Measurements from ENCODE around the gene TAF7.
"Not testable (repeated sequence)": the region's sequence is repeated elsewhere in the genome, so short reads cannot be mapped to it uniquely, and the experiment has no call there.

TAF7 gene

GRCh38 chr5:141338538-141339306, 18.1 kb upstream of the TAF7 start, which contains the start of gene PCDHGA2:
PCDHGA2 (plus strand) TSS chr5:141338760.
- no peak for DNase-seq

DNA sequence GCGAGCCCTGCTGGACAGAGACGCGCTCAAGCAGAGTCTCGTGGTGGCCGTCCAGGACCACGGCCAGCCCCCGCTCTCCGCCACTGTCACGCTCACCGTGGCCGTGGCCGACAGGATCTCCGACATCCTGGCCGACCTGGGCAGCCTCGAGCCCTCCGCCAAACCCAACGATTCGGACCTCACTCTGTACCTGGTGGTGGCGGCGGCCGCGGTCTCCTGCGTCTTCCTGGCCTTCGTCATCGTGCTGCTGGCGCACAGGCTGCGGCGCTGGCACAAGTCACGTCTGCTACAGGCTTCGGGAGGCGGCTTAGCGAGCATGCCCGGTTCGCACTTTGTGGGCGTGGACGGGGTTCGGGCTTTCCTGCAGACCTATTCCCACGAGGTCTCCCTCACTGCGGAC, 12.0 kb upstream of the TAF7 start:
- DNase-seq, result not testable (repeated sequence)

- no peak for DNase-seq
Measured at GRCh38 chr5:141330299-141331080, 9.9 kb upstream of the TAF7 start, which contains the start of gene PCDHGA1. PCDHGA1 (plus strand) TSS chr5:141330514.

DNA sequence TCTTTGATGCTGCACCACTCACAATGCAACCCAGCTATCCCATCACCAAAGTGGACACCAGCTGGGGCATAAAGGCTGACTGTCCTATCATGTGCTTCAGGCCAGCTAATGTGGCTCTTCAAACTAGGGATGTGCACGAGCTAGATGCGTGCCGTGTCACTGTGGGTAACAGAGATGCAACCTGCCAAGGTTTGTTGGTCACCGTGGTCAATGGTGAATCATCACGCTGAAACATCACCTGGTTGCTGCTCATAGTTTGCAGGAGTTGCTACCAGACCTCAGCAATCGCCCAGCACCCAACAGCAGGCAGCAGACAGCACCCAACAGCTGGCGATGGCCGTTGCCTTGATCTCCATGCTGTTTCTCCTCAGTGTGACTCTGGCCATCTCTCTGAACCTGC, 7.6 kb upstream of the TAF7 start:
- no peak for DNase-seq

- DNase-seq, result peak; percentile 81
Measured at GRCh38 chr5:141326088-141326854, 5.7 kb upstream of the TAF7 start.

DNA sequence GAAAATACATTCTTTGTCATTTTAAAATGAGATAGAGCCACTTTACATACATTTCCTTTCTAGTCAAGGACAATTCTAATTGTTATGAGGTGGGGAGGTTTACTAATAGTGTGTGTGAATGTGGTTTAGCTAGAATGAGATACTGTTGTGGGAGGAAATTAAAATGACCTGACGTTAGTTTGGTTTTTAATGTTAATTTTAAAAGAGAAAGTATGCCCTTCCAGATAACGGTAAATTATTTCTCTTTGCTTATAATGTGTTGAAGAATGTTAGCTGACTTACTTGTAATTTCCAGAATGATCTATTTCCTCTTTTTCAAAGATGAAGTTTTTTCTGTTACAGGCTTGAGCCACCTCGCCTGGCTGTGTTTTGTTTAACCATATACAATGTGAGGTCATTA, 1.7 kb upstream of the TAF7 start:
- no peak for DNase-seq

- DNase-seq, result no peak
Measured at GRCh38 chr5:141319699-141320098, 885 bp downstream of the TAF7 start.

GRCh38 chr5:141319202-141319601, 1.4 kb downstream of the TAF7 start:
- DNase-seq, result no peak

GRCh38 chr5:141316963-141317362, 3.6 kb downstream of the TAF7 start:
- DNase-seq, result not testable (repeated sequence)

DNA sequence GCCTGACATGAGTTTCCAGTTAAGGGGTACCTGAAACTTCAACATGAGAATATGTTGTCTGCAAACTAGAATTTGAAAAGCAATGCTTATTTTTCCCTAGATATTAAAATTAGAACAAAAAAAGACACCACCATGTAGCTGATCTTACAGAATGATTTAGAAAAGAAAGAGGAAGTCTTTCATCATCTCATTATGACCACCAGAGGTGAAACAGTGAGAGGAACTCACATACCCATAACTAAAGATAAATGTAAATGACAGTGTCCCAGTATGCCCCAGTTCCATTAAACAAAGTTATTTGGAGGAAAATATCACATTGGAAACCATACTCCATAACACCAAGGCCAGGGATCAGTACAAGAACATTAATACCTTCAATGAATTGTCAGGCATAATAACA, 6.9 kb downstream of the TAF7 start:
- DNase-seq, result no peak

- DNase-seq, result no peak
Measured at GRCh38 chr5:141306630-141307029, 14.0 kb downstream of the TAF7 start.

DNA sequence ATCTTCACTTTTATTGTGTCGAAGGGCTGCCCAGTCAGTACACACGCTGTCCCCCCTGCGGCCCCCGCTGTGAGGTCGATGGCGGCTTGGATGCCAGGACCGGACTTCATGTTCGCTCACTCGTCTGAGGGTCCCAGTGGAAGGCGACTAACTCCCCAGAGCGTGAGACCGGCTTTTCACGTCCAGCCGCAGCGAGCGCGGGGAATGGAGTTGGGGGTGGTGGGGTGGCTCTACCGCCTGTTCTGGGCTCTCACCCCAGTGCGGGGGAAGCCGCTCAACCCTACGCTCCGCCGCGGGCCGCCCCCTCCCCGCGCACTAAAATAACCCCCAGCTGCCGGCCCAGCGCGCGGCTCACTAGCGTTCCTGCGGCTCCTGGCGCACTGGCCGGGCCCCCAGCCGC, 16.8 kb downstream of the TAF7 start, which contains the start of gene SLC25A2:
Gene SLC25A2 (minus strand): TSS at position 294 of the 400 bp plus-strand sequence. CDS start 184 bp downstream, at position 110.
- DNase-seq, result no peak

DNA sequence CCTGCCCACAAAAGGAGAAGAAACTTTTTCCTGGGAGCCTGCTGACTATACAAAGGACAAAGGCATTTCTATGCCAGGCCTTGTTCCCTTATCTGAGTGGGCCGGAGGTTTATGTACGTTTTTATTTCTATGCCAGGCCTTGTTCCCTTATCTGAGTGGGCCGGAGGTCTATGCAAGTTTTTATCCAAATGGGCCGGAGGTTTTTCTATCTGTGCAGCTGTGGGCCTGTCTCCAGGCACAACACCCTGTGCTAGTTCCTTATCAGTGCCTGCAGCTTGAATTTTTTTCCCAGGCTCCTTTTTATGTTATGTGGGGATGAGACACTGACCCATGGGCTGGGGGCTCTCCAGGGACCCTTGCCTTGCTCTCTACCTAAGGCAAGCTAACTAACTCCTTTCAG, 22.2 kb downstream of the TAF7 start:
- DNase-seq, result no peak

- DNase-seq, result no peak
Measured at GRCh38 chr5:141272906-141273305, 47.7 kb downstream of the TAF7 start.

GRCh38 chr5:141269195-141269594, 51.4 kb downstream of the TAF7 start:
- no peak for DNase-seq
